Measurements from ENCODE around the gene HEXD.

GRCh38 chr17:82411396-82412053 is 6.6 kb upstream of the HEXD start:
- no peak for TF ChIP-seq CTCF (IDR thresholded peaks at IDR 0.05)
- no peak for TF ChIP-seq EP300 (IDR thresholded peaks at IDR 0.05)
- no peak for TF ChIP-seq POLR2AphosphoS5 (IDR thresholded peaks at IDR 0.05)
